Erythroblast (primary cell): ENCODE results near the gene LRRC8A.

ENCODE experiments used
- GATA1 ChIP-seq: IDR thresholded peaks from 2 replicates; pipeline ENCODE4 v1.6.1; 2011; ENCODE audit warnings: low read depth, mild to moderate bottlenecking, control low read depth, low read length, moderate library complexity
- POLR2A ChIP-seq: IDR thresholded peaks from 2 replicates; pipeline ENCODE4 v1.6.1; 2011; ENCODE audit warnings: mild to moderate bottlenecking, low read length

DNA sequence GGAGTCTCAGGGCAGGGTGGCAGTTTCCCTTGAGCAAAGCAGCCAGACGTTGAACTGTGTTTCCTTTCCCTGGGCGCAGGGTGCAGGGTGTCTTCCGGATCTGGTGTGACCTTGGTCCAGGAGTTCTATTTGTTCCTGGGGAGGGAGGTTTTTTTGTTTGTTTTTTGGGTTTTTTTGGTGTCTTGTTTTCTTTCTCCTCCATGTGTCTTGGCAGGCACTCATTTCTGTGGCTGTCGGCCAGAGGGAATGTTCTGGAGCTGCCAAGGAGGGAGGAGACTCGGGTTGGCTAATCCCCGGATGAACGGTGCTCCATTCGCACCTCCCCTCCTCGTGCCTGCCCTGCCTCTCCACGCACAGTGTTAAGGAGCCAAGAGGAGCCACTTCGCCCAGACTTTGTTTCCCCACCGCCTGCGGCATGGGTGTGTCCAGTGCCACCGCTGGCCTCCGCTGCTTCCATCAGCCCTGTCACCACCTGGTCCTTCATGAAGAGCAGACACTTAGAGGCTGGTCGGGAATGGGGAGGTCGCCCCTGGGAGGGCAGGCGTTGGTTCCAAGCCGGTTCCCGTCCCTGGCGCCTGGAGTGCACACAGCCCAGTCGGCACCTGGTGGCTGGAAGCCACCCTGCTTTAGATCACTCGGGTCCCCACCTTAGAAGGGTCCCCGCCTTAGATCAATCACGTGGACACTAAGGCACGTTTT, 35.4 kb downstream of the LRRC8A start:
- no peak for TF ChIP-seq POLR2A
- no peak for TF ChIP-seq GATA1
